ENCODE measurements around the gene ARFGAP3. TPM values are rescaled to one million over a fixed set of nuclear protein-coding genes. Genes with fewer than 3 reads are reported as not detected.

The ARFGAP3 gene
- total RNA-seq, 1 experiment from 2014 or later: 37.4 TPM

GRCh38 chr22:42848941-42849550 is 8.0 kb downstream of the ARFGAP3 start:
- H3K4me1 ChIP-seq: no peaks in the 10 kb centered on the region
- H3K4me3 ChIP-seq (ENCODE audit: low read depth, low read length): no peak overlapping the region
- no peaks in the 10 kb centered on the region for H3K27me3 ChIP-seq (replicated peaks; ENCODE audit: control insufficient read depth, insufficient read depth, low read length)
- H3K36me3 ChIP-seq (ENCODE audit: control insufficient read depth, insufficient read depth, low read length): peaks cover 1% of the 10 kb centered on the region; the same call in 1 of the 2 replicates
- no peak for DNase-seq
- POLR2A ChIA-PET: interaction anchor here (0.6 kb wide), 1 partner anchor 37 kb away, joined by 3 read pairs; no protein-coding TSS in a partner anchor
- peaks cover 40% of the 10 kb centered on the region for H3K36me3 Mint-ChIP-seq (ENCODE audit: insufficient read depth, unreplicated experiment)
- peaks cover 10% of the 10 kb centered on the region for H3K9me3 Mint-ChIP-seq (ENCODE audit: unreplicated experiment)
- intact Hi-C loops (cut with micrococcal nuclease; ENCODE audit: unreplicated experiment): no loop called here
- CTCF ChIA-PET: interaction anchor here (0.6 to 0.7 kb wide), 2 partner anchors 175 to 249 kb away, joined by 3 read pairs; no protein-coding TSS in a partner anchor
- H3K4me1 Mint-ChIP-seq (ENCODE audit: low read depth, unreplicated experiment): peaks cover 8% of the 10 kb centered on the region
- H3K27ac Mint-ChIP-seq (ENCODE audit: unreplicated experiment): no peak overlapping the region
- no peaks in the 10 kb centered on the region for H3K9me3 ChIP-seq
- no peak for TF ChIP-seq CTCF (IDR thresholded peaks at IDR 0.05; ENCODE audit: insufficient read depth in 1 of 2, low read depth in 1 of 2, low read length in 1 of 2, severe bottlenecking in 1 of 2, unreplicated experiment in 1 of 2)
- no TSS peak for BruUV-seq (replicated peaks)
- no peaks in the 10 kb centered on the region for H3K27me3 Mint-ChIP-seq (ENCODE audit: insufficient read depth, unreplicated experiment)
- no peak overlapping the region for H3K4me3 Mint-ChIP-seq (ENCODE audit: unreplicated experiment)

DNA sequence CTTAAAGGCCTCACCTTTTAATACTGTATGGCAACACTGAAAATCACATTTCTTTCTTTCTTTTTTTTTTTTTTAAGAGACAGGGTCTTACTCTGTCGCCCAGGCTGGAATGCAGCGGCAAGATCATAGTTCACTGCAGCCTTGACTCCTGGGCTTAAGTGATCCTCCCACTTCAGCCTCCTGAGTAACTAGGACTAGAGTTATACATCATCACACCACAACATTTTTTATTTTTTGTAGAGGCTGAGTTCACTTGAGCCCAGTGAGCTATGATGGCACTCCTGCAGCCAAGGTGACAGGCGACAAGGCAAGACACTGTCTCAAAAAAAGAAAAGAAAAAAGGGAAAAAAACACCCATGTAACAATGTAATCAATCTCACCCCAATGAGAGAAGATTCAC is 10.0 kb downstream of the ARFGAP3 start:
- H3K4me3 Mint-ChIP-seq (ENCODE audit: unreplicated experiment): no peak overlapping the region
- no peak for TF ChIP-seq CTCF (IDR thresholded peaks at IDR 0.05; ENCODE audit: insufficient read depth in 1 of 2, low read depth in 1 of 2, low read length in 1 of 2, severe bottlenecking in 1 of 2, unreplicated experiment in 1 of 2)
- no TSS peak for BruUV-seq (replicated peaks)

DNA sequence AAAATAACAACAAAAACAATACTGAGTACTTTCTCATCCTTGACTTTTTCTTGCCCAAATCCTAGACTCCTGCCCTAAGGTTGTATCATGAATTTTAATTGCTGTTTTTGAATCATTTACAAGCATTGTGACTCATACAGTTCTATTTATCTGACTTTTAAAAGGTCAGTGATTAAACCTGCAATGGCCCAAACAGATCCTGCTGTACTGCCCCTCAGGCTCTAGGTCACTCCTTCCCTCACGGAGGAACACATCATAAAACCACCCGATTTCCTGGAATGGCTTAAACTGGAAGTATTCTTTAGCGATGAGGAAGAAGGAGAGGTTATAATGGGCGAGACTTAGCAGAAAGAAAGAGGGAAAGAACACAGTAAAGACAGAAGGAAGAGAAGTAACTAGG is 12.3 kb downstream of the ARFGAP3 start:
- Histone ChIP-seq H3K9me3 (no peaks in the 10 kb centered on the region), H3K4me3 (ENCODE audit: low read depth, low read length) (no peak overlapping the region), H3K4me1 (no peaks in the 10 kb centered on the region), H3K27me3 (replicated peaks; ENCODE audit: control insufficient read depth, insufficient read depth, low read length) (no peaks in the 10 kb centered on the region), H3K36me3 (ENCODE audit: control insufficient read depth, insufficient read depth, low read length) (peaks cover 2% of the 10 kb centered on the region; the same call in 1 of the 2 replicates)
- intact Hi-C loops (cut with micrococcal nuclease; ENCODE audit: unreplicated experiment): no loop called here
- CTCF ChIA-PET: no interaction called here
- H3K27ac Mint-ChIP-seq (ENCODE audit: unreplicated experiment): no peak overlapping the region
- POLR2A ChIA-PET: no interaction called here
- H3K27me3 Mint-ChIP-seq (ENCODE audit: insufficient read depth, unreplicated experiment): no peaks in the 10 kb centered on the region
- no TSS peak for BruUV-seq (replicated peaks)
- no peak for TF ChIP-seq CTCF (IDR thresholded peaks at IDR 0.05; ENCODE audit: insufficient read depth in 1 of 2, low read depth in 1 of 2, low read length in 1 of 2, severe bottlenecking in 1 of 2, unreplicated experiment in 1 of 2)
- H3K4me1 Mint-ChIP-seq (ENCODE audit: low read depth, unreplicated experiment): peaks cover 8% of the 10 kb centered on the region
- H3K36me3 Mint-ChIP-seq (ENCODE audit: insufficient read depth, unreplicated experiment): peaks cover 69% of the 10 kb centered on the region
- H3K9me3 Mint-ChIP-seq (ENCODE audit: unreplicated experiment): peaks cover 10% of the 10 kb centered on the region
- peak in 1 of 2 experiments; percentile 39 for DNase-seq
- H3K4me3 Mint-ChIP-seq (ENCODE audit: unreplicated experiment): no peak overlapping the region

More for the DNA sequence above, 10.0 kb downstream of the ARFGAP3 start:
- Mint-ChIP-seq H3K27ac (ENCODE audit: unreplicated experiment) (no peak overlapping the region), H3K4me1 (ENCODE audit: low read depth, unreplicated experiment) (peaks cover 8% of the 10 kb centered on the region), H3K36me3 (ENCODE audit: insufficient read depth, unreplicated experiment) (peaks cover 58% of the 10 kb centered on the region), H3K27me3 (ENCODE audit: insufficient read depth, unreplicated experiment) (no peaks in the 10 kb centered on the region), H3K9me3 (ENCODE audit: unreplicated experiment) (peaks cover 10% of the 10 kb centered on the region)
- no peaks in the 10 kb centered on the region for H3K9me3 ChIP-seq
- intact Hi-C loops (cut with micrococcal nuclease; ENCODE audit: unreplicated experiment): no loop called here
- POLR2A ChIA-PET: no interaction called here
- DNase-seq: no peak
- H3K4me3 ChIP-seq (ENCODE audit: low read depth, low read length): no peak overlapping the region
- H3K4me1 ChIP-seq: no peaks in the 10 kb centered on the region
- no peaks in the 10 kb centered on the region for H3K36me3 ChIP-seq (ENCODE audit: control insufficient read depth, insufficient read depth, low read length)
- CTCF ChIA-PET: no interaction called here
- H3K27me3 ChIP-seq (replicated peaks; ENCODE audit: control insufficient read depth, insufficient read depth, low read length): no peaks in the 10 kb centered on the region

All from Caco-2 (cell line).